HepG2 (cell line): ENCODE measurements around the gene PFN1. TPM values are rescaled to one million over a fixed set of nuclear protein-coding genes. Genes with fewer than 3 reads are reported as not detected.

Experiments used
- ATAC-seq: fragments of 200-7000 bp; cut with Tn5 transposase; 3 replicates; pipeline ENCODE4 v1.9.1; 2020; ENCODE audit warnings: mild to moderate bottlenecking, moderate library complexity
- BruUV-seq: library from RNA; stranded (reverse); fragments of 400-500 nt; replicated peaks from 2 replicates; lab custom pipeline; 2021; lab: Mats Ljungman, UMichigan
- CTCF ChIA-PET: fragments of 300-600 bp; formaldehyde crosslinking; extraction: SDS; loops from one replicate; lab custom pipeline; 2021; ENCODE audit warnings: low total read pairs, inconsistent platforms, low intra/inter-chr PET ratio; lab: Yijun Ruan, JAX
- POLR2A ChIA-PET: fragments of 350-600 bp; sonication (Branson Sonifier 250); formaldehyde crosslinking; loops from one replicate; lab custom pipeline; 2020; ENCODE audit warnings: antibody characterized with exemption, inconsistent platforms; lab: Yijun Ruan, JAX
- DNase-seq: peaks from one replicate; pipeline ENCODE4 v3.0.0-alpha.2; 2015; ENCODE audit warnings: low spot score
- FAIRE-seq: peaks from 3 replicates; lab custom pipeline; 2011; peaks lifted over from hg19 to GRCh38; lab: Jason Lieb, UNC
- H2AFZ ChIP-seq: one replicate; pipeline ENCODE4 v1.6.1; 2011; ENCODE audit warnings: low read length, inconsistent platforms
- H3K27ac ChIP-seq: fragments of 300-600 bp; 3 replicates; pipeline ENCODE4 v1.8.0; 2011; ENCODE audit warnings: mixed run types, mild to moderate bottlenecking, mixed read lengths, low read length, inconsistent platforms; ENCODE audit not compliant: insufficient read depth; ENCODE audit errors: extremely low read length
- H3K27me3 ChIP-seq, 2 experiments: fragments of 200-600 bp in 1 of 2; 2 replicates in 1 of 2; 3 replicates in 1 of 2; pipeline versions ENCODE4 v1.6.0 to v1.8.0; 2011; ENCODE audit warnings: low read length in 2 of 2, mild to moderate bottlenecking in 2 of 2, moderate library complexity in 2 of 2, inconsistent platforms in 1 of 2; ENCODE audit not compliant: insufficient read depth in 2 of 2, control insufficient read depth in 1 of 2
- H3K36me3 ChIP-seq, 2 experiments: fragments of 200-600 bp in 1 of 2; replicated peaks in 1 of 2; 2 replicates in 1 of 2; 3 replicates in 1 of 2; pipeline versions ENCODE4 v1.5.1 to v1.8.0; 2011; ENCODE audit warnings: low read length in 2 of 2, inconsistent platforms in 1 of 2; ENCODE audit not compliant: insufficient read depth in 2 of 2, control insufficient read depth in 1 of 2
- H3K4me1 ChIP-seq: 2 replicates; pipeline ENCODE4 v1.5.1; 2012; ENCODE audit warnings: low read length, inconsistent platforms; ENCODE audit not compliant: insufficient read depth
- H3K4me2 ChIP-seq: 2 replicates; pipeline ENCODE4 v1.6.0; 2011; ENCODE audit warnings: low read depth, low read length, inconsistent platforms
- H3K4me3 ChIP-seq, 3 experiments: fragments of 200-600 bp in 1 of 3; sonication (generic), shearing (Covaris generic) in 1 of 3; replicated peaks in 1 of 3; 2 replicates each; pipeline ENCODE4 v1.5.1; 2011 to 2016; ENCODE audit warnings: low read length in 3 of 3, inconsistent platforms in 2 of 3, low read depth in 2 of 3, mild to moderate bottlenecking in 2 of 3, control low read depth in 1 of 3, mixed read lengths in 1 of 3; ENCODE audit not compliant: insufficient read depth in 1 of 3
- H3K79me2 ChIP-seq: one replicate; pipeline ENCODE4 v1.6.1; 2011; ENCODE audit warnings: low read length, inconsistent platforms; ENCODE audit not compliant: insufficient read depth
- H3K9ac ChIP-seq: 2 replicates; pipeline ENCODE4 v1.6.0; 2011; ENCODE audit warnings: mild to moderate bottlenecking, low read depth, low read length, inconsistent platforms; ENCODE audit not compliant: insufficient read depth
- H3K9me3 ChIP-seq: 2 replicates; pipeline ENCODE4 v1.5.1; 2012; ENCODE audit warnings: mild to moderate bottlenecking, low read length
- H4K20me1 ChIP-seq: 2 replicates; pipeline ENCODE4 v1.6.0; 2011; ENCODE audit warnings: inconsistent platforms, mild to moderate bottlenecking, low read length, moderate library complexity; ENCODE audit not compliant: insufficient read depth
- ADNP ChIP-seq: sonication (generic); formaldehyde crosslinking; IDR thresholded peaks from 2 replicates; pipeline ENCODE4 v1.4.0; 2020; ENCODE audit warnings: missing genetic modification reagents
- CREB1 ChIP-seq, 2 experiments: fragments of 450-650 bp in 1 of 2; IDR thresholded peaks; 2 replicates each; pipeline ENCODE4 v1.6.1; 2016 to 2017; ENCODE audit warnings: control low read depth in 1 of 2, mild to moderate bottlenecking in 1 of 2, missing compliant biosample characterization in 1 of 2, missing genetic modification characterization in 1 of 2
- FOXK2 ChIP-seq: fragments of 450-650 bp; IDR thresholded peaks from 2 replicates; pipeline ENCODE4 v1.6.1; 2016
- HMG20A ChIP-seq: IDR thresholded peaks from 2 replicates; pipeline ENCODE4 v1.6.1; 2016; ENCODE audit warnings: borderline replicate concordance
- HNRNPLL ChIP-seq: fragments of 200-400 bp; formaldehyde crosslinking; IDR thresholded peaks from 2 replicates; pipeline ENCODE4 v1.6.1; 2017; ENCODE audit warnings: mild to moderate bottlenecking, low read depth, low read length; ENCODE audit not compliant: poor library complexity, severe bottlenecking
- MLLT10 ChIP-seq: sonication (generic); formaldehyde crosslinking; IDR thresholded peaks from 2 replicates; pipeline ENCODE4 v1.4.0; 2020; ENCODE audit warnings: missing genetic modification reagents
- RNF2 ChIP-seq: fragments of 450-650 bp; conservative IDR thresholded peaks from 2 replicates; pipeline ENCODE4 v1.6.1; 2016; ENCODE audit warnings: low read depth
- SATB2 ChIP-seq: sonication (generic); formaldehyde crosslinking; IDR thresholded peaks from 2 replicates; pipeline ENCODE4 v1.5.0; 2020; ENCODE audit warnings: missing genetic modification reagents
- SCMH1 ChIP-seq: sonication (generic); formaldehyde crosslinking; IDR thresholded peaks from 2 replicates; pipeline ENCODE4 v1.9.0; 2021; ENCODE audit warnings: missing genetic modification reagents, mild to moderate bottlenecking, borderline replicate concordance
- SOX6 ChIP-seq, 2 experiments: fragments of 450-650 bp in 1 of 2; sonication (generic) in 1 of 2; formaldehyde crosslinking in 1 of 2; IDR thresholded peaks; 2 replicates each; pipeline versions ENCODE4 v1.4.0 to v1.6.1; 2017 to 2020; ENCODE audit warnings: antibody characterized with exemption in 1 of 2, mild to moderate bottlenecking in 1 of 2, missing genetic modification reagents in 1 of 2
- TCF12 ChIP-seq, 2 experiments: fragments of 450-650 bp in 1 of 2; sonication (generic) in 1 of 2; formaldehyde crosslinking in 1 of 2; IDR thresholded peaks; 2 replicates each; pipeline versions ENCODE4 v1.6.1 to v1.8.0; 2017 to 2022; ENCODE audit warnings: antibody characterized with exemption in 1 of 2, mild to moderate bottlenecking in 1 of 2, missing genetic modification reagents in 1 of 2, moderate library complexity in 1 of 2
- ZNF234 ChIP-seq: sonication (generic); formaldehyde crosslinking; conservative IDR thresholded peaks from 2 replicates; pipeline ENCODE4 v1.5.1; 2020; ENCODE audit warnings: mild to moderate bottlenecking, missing genetic modification reagents
- ZNF792 ChIP-seq: IDR thresholded peaks from 2 replicates; pipeline ENCODE4 v1.6.1; 2016
- WGBS: methylation state at CpG from one replicate; pipeline ENCODE4 v1.1.6; 2017; ENCODE audit warnings: low lambda C conversion rate; 5-methylcytosine and 5-hydroxymethylcytosine counted together
- in situ Hi-C: cut with HindIII; loops from 2 replicates; pipeline ENCODE4 v1.10.0; 2017; ENCODE audit warnings: low pct_unique_long_range_greater_than_20kb; ENCODE audit not compliant: extremely low pct_ligation_motif_present
- intact Hi-C: fragments of 100-400 bp; cut with micrococcal nuclease; formaldehyde crosslinking; loops from one replicate; pipeline ENCODE4 v1.10.0; 2022; ENCODE audit not compliant: unreplicated experiment
- polyA plus RNA-seq, 8 experiments: library from polyadenylated mRNA; depleted of rRNA in 3 of 8; stranded (reverse) in 7 of 8; unstranded in 1 of 8; fragments of >200 nt; fragmentation: Illumina TruSeq in 4 of 8; extraction: Trizol in 4 of 8; gene quantifications; 2 replicates each; pipeline versions ENCODE4 v1.2.1 to v1.2.3, GENCODE V29; 2011 to 2016; ENCODE audit warnings: low read depth in 4 of 8, missing spikeins in 1 of 8, mixed read lengths in 1 of 8; ENCODE audit not compliant: insufficient read depth in 1 of 8
- total RNA-seq, 5 experiments: library from RNA; depleted of rRNA; stranded (reverse); fragments of >200 nt; fragmentation: Illumina TruSeq; extraction: Trizol; gene quantifications; 2 replicates each; pipeline ENCODE4 v1.2.3, GENCODE V29; 2016; ENCODE audit warnings: low read depth in 1 of 5
- TF ChIP-seq, protein P1 (sequence below): sonication (generic); formaldehyde crosslinking; IDR thresholded peaks from 2 replicates; pipeline ENCODE4 v1.5.1; 2020; ENCODE audit warnings: mild to moderate bottlenecking, missing genetic modification reagents, moderate library complexity
- TF ChIP-seq, protein P2 (sequence below): sonication (generic); formaldehyde crosslinking; IDR thresholded peaks from 2 replicates; pipeline ENCODE4 v1.5.0; 2020; ENCODE audit warnings: missing genetic modification reagents

The PFN1 gene
- total and polyA plus RNA-seq, 2 of the 13 experiments (the other 11 are each of a cell fraction or from before 2014, with no cell fraction given), result 494 to 613 TPM

DNA sequence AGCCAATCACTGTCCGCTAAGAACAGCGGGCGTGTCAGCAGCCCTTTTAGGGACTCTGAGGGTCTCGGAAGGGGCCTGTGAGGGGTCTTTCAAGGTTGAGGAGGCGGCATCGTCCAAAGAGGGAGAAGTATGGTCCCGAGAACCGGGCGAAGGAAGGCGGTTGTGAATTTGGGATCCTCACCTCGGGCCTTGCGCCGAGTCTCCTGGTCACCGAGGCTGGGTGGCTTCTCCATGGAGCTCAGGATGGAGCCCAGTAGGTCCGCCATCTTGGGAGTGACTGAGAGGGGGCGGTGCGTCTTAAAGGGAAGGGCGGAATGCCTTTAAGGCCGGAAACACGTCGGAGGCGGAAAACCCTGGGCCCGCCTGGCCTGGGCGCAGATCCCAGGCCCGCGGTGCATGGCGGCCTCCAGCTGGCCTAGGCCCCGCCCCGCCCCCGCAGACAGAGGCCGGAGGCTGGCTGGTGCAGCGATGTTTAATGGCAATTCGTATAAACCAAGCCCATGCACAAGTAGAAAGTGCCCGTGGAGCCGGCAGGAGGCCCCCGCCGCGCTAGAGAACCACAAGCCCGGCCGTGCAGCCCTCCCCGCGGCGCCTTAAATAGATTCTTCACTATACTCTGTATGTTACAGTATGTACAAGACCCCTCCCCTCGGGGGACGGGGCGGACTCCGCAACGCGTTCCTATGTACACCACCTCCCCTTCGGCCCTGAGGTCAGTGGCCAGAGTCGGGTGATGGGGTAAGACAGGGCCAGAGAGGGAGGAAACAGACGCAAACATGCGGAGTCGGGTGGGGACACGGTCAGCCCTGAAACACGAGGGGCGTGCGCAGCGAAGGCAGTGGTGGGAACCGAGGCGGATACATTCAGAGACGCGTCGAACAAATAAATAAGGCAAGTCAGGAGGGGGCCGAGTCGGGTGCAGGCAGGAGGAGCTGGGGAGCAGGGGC is 19.5 kb upstream of the PFN1 start, which contains the start of gene SPAG7 (continued):
- TF ChIP-seq ADNP (CRISPR knock-in tag), result no peak
- TF ChIP-seq SCMH1 (CRISPR knock-in tag), result no peak

DNA sequence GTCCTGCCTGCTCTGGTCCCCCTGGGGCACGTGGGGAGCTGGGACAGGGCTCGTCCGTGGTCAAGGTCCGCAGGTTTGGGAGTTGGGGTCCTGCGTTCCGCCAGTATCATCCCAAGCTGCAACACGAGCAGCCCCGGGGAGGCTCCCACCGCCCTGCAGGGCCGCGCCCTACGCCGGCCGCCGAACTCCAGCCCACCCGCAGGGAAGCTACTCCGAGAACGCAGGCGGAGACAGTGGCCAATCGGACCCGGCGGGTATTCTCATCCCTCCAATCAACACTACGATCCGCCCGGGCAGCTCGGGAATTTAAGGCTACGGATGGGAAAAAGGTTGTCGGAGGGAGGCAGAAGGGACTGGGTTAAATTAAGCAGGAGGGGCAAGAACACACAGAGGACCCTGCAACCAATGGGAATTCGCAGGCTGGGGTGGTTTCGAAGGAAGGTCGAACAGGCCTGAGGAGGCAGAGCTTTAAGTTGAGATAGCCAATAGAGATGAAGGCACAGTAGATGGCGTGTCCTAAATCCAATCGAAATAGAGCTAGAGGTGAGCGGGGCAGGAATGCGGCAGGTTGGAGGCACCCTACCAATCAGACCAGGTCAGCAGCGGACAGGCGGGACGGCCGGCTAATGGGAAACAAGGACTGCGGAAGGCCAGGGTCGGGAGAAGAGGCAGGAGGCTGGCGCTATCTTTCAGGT is 18.7 kb upstream of the PFN1 start:
- H3K79me2 ChIP-seq, result peaks cover 27% of the 10 kb centered on the region
- DNase-seq (peak; percentile 99), ATAC-seq (peak; percentile 91), FAIRE-seq (peak; percentile 91)
- H3K9ac ChIP-seq, result peak overlapping the region; percentile 91
- in situ Hi-C loops (no loop called here), intact Hi-C loops (loop anchor here (1.0 to 10.0 kb wide), 3 partner anchors 17 to 252 kb away; partner anchors contain the start of gene ARRB2)
- H3K27me3 ChIP-seq, result no peaks in the 10 kb centered on the region; a peak in 1 of 5 replicates
- H2AFZ ChIP-seq, result no peak overlapping the region
- ChIA-PET CTCF (no interaction called here), POLR2A (interaction anchor here (0.9 to 10.5 kb wide), 26 partner anchors 9 to 390 kb away, joined by 3 to 273 read pairs (median 6); partner anchors contain the start of genes ARRB2, CAMTA2, ENO3 and INCA1)
- BruUV-seq, result TSS peak; percentile 60
- no peaks in the 10 kb centered on the region for H3K9me3 ChIP-seq
- 6% methylated on average over 35 of the region's 42 CpGs for WGBS
- peak overlapping the region; percentile 92 for H3K27ac ChIP-seq
- no peaks in the 10 kb centered on the region for H4K20me1 ChIP-seq
- H3K4me1 ChIP-seq, result peaks cover 31% of the 10 kb centered on the region
- H3K4me2 ChIP-seq, result peak overlapping the region; percentile 94
- peak overlapping the region; percentile 72 to 88 (median 77) for H3K4me3 ChIP-seq
- peaks cover 0 to 13% of the 10 kb centered on the region in 2 experiments; a peak in 2 of 5 replicates for H3K36me3 ChIP-seq
- TF ChIP-seq SOX6 (IDR thresholded peaks at IDR 0.05) (no peak), SOX6 (CRISPR knock-in tag; IDR thresholded peaks at IDR 0.05) (peak; percentile 5; the same call in 1 of the 2 replicates), TCF12 (IDR thresholded peaks at IDR 0.05) (no peak), TCF12 (CRISPR knock-in tag; IDR thresholded peaks at IDR 0.05) (no peak), ZNF234 (no peak), SATB2 (CRISPR knock-in tag) (peak; percentile 38; the same call in 1 of the 2 replicates), MLLT10 (CRISPR knock-in tag) (no peak), RNF2 (0 out of 2 replicates have a peak, but pooled peaks have one; percentile 38), HMG20A (CRISPR knock-in tag) (no peak), CREB1 (IDR thresholded peaks at IDR 0.05) (peak; percentile 85), CREB1 (CRISPR knock-in tag; IDR thresholded peaks at IDR 0.05) (peak; percentile 85), ZNF792 (CRISPR knock-in tag) (peak; percentile 22), HNRNPLL (peak; percentile 97), FOXK2 (peak; percentile 49; the same call in 1 of the 2 replicates)
- TF ChIP-seq, protein P1, sequence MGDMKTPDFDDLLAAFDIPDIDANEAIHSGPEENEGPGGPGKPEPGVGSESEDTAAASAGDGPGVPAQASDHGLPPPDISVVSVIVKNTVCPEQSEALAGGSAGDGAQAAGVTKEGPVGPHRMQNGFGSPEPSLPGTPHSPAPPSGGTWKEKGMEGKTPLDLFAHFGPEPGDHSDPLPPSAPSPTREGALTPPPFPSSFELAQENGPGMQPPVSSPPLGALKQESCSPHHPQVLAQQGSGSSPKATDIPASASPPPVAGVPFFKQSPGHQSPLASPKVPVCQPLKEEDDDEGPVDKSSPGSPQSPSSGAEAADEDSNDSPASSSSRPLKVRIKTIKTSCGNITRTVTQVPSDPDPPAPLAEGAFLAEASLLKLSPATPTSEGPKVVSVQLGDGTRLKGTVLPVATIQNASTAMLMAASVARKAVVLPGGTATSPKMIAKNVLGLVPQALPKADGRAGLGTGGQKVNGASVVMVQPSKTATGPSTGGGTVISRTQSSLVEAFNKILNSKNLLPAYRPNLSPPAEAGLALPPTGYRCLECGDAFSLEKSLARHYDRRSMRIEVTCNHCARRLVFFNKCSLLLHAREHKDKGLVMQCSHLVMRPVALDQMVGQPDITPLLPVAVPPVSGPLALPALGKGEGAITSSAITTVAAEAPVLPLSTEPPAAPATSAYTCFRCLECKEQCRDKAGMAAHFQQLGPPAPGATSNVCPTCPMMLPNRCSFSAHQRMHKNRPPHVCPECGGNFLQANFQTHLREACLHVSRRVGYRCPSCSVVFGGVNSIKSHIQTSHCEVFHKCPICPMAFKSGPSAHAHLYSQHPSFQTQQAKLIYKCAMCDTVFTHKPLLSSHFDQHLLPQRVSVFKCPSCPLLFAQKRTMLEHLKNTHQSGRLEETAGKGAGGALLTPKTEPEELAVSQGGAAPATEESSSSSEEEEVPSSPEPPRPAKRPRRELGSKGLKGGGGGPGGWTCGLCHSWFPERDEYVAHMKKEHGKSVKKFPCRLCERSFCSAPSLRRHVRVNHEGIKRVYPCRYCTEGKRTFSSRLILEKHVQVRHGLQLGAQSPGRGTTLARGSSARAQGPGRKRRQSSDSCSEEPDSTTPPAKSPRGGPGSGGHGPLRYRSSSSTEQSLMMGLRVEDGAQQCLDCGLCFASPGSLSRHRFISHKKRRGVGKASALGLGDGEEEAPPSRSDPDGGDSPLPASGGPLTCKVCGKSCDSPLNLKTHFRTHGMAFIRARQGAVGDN, result peak; percentile 87
- TF ChIP-seq, protein P2, sequence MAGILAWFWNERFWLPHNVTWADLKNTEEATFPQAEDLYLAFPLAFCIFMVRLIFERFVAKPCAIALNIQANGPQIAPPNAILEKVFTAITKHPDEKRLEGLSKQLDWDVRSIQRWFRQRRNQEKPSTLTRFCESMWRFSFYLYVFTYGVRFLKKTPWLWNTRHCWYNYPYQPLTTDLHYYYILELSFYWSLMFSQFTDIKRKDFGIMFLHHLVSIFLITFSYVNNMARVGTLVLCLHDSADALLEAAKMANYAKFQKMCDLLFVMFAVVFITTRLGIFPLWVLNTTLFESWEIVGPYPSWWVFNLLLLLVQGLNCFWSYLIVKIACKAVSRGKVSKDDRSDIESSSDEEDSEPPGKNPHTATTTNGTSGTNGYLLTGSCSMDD (CRISPR knock-in tag), result no peak
